Karpas-422 (cell line): ENCODE data around the gene RSPH3. TPM values are rescaled to one million over a fixed set of nuclear protein-coding genes. Genes with fewer than 3 reads are reported as not detected.
A peak's percentile ranks its signal among the peaks of the same experiment; 100 is the strongest.

Experiments
- DNase-seq: peaks from one replicate; pipeline ENCODE4 v3.0.0-alpha.2; 2015
- H2AFZ ChIP-seq: fragments of 200-600 bp; sonication (generic); 2 replicates; pipeline ENCODE4 v1.6.1; 2014; ENCODE audit warnings: antibody characterized with exemption, low read length, mixed read lengths
- H3K27ac ChIP-seq: fragments of 200-600 bp; sonication (generic); 2 replicates; pipeline ENCODE4 v1.5.1; 2014; ENCODE audit warnings: mild to moderate bottlenecking, low read length, moderate library complexity
- H3K27me3 ChIP-seq: fragments of 200-600 bp; sonication (generic); 2 replicates; pipeline ENCODE4 v1.6.1; 2014; ENCODE audit warnings: low read length, mixed read lengths
- H3K36me3 ChIP-seq: fragments of 200-600 bp; sonication (generic); 2 replicates; pipeline ENCODE4 v1.6.1; 2014; ENCODE audit warnings: low read length, mixed read lengths; ENCODE audit not compliant: insufficient read depth
- H3K4me1 ChIP-seq: fragments of 200-600 bp; sonication (generic); 2 replicates; pipeline ENCODE4 v1.6.1; 2014; ENCODE audit warnings: mild to moderate bottlenecking, low read length, mixed read lengths
- H3K4me2 ChIP-seq: fragments of 200-600 bp; sonication (generic); 2 replicates; pipeline ENCODE4 v1.6.1; 2014; ENCODE audit warnings: low read length, low read depth, mild to moderate bottlenecking; ENCODE audit not compliant: poor library complexity, severe bottlenecking
- H3K4me3 ChIP-seq: fragments of 200-600 bp; sonication (generic); 2 replicates; pipeline ENCODE4 v1.5.1; 2014; ENCODE audit warnings: mild to moderate bottlenecking, antibody characterized with exemption, low read length, mixed read lengths
- H3K79me2 ChIP-seq: fragments of 200-600 bp; sonication (generic); 2 replicates; pipeline ENCODE4 v1.6.1; 2014; ENCODE audit warnings: mild to moderate bottlenecking, low read length, mixed read lengths
- H3K9ac ChIP-seq: fragments of 200-600 bp; sonication (generic); 2 replicates; pipeline ENCODE4 v1.6.0; 2014; ENCODE audit warnings: low read length
- H3K9me2 ChIP-seq: fragments of 200-600 bp; sonication (generic), shearing (Covaris generic); replicated peaks from 2 replicates; pipeline ENCODE4 v1.6.0; 2014; ENCODE audit warnings: mild to moderate bottlenecking, low read length, moderate library complexity; ENCODE audit not compliant: insufficient read depth
- H3K9me3 ChIP-seq: fragments of 300-700, 200-600 bp; sonication (generic); 2 replicates; pipeline ENCODE4 v1.6.1; 2014; ENCODE audit warnings: low read length, mixed read lengths
- H4K20me1 ChIP-seq: fragments of 200-600 bp; sonication (generic); 2 replicates; pipeline ENCODE4 v1.6.1; 2014; ENCODE audit warnings: mild to moderate bottlenecking, antibody characterized with exemption, low read length, low read depth; ENCODE audit not compliant: insufficient read depth
- total RNA-seq: library from RNA; depleted of rRNA; stranded (reverse); fragments of >200 nt; shearing (Covaris generic); gene quantifications from 2 replicates; pipeline ENCODE4 v1.2.3, GENCODE V29; 2014; ENCODE audit warnings: low replicate concordance; rRNA removed

The RSPH3 gene, protein sequence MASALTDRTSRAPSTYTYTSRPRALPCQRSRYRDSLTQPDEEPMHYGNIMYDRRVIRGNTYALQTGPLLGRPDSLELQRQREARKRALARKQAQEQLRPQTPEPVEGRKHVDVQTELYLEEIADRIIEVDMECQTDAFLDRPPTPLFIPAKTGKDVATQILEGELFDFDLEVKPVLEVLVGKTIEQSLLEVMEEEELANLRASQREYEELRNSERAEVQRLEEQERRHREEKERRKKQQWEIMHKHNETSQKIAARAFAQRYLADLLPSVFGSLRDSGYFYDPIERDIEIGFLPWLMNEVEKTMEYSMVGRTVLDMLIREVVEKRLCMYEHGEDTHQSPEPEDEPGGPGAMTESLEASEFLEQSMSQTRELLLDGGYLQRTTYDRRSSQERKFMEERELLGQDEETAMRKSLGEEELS
- total RNA-seq: 2.1 and 3.3 TPM in 2 replicates

DNA sequence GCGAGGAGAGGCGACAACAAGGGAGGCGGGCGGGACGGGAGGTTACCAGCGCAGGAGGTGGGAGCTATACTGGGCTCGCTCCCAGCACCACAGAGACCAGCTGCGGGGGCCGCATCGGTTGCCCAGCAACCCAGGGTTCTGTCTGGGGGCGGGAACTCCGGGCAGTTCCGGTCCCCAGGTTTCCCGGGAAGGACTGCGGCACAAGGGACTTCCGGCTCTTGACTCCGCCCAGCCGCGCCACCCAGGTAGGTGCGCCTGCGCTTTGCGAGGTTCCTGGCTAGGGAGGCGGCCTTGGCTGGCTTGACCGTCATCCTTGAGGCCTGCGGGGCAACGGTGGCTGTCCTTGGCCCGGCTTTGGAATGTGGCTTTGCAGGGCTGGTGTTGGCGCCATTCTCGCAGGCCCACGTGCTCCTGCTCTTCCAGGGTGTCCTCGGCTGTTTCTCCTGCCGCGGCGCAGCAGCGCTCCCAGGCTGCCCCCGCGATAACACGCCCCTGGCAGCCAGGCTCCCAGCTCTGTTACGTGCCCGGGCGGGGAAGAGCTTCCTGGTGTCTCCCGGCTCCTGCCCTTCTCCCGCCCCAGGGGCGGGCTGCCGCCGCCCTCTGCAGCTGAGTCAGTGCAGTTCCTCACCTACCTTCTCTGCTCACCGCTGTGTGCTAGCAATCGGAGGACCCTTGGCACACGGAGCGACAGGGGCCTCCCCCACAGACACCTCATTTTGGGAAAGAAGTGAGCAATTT is at the start of gene RSPH3:
TSS of gene RSPH3 (minus strand) at position 537 of the 738 bp plus-strand sequence. CDS start 652 bp downstream, outside the sequence.
- Histone ChIP-seq H3K9me3 (no peaks in the 10 kb centered on the region), H2AFZ (peak within 1 kb of the TSS; percentile 89), H3K4me1 (peaks cover 17% of the 10 kb centered on the region), H3K4me3 (peak within 1 kb of the TSS; percentile 82), H4K20me1 (no peaks in the 10 kb centered on the region), H3K27ac (peak within 1 kb of the TSS; percentile 70), H3K27me3 (no peaks in the 10 kb centered on the region), H3K4me2 (peak within 1 kb of the TSS; percentile 84), H3K9ac (peak within 1 kb of the TSS; percentile 90), H3K79me2 (no peaks in the 10 kb centered on the region), H3K36me3 (no peaks in the 10 kb centered on the region), H3K9me2 (no peaks in the 10 kb centered on the region)
- DNase-seq: peak; percentile 98

DNA sequence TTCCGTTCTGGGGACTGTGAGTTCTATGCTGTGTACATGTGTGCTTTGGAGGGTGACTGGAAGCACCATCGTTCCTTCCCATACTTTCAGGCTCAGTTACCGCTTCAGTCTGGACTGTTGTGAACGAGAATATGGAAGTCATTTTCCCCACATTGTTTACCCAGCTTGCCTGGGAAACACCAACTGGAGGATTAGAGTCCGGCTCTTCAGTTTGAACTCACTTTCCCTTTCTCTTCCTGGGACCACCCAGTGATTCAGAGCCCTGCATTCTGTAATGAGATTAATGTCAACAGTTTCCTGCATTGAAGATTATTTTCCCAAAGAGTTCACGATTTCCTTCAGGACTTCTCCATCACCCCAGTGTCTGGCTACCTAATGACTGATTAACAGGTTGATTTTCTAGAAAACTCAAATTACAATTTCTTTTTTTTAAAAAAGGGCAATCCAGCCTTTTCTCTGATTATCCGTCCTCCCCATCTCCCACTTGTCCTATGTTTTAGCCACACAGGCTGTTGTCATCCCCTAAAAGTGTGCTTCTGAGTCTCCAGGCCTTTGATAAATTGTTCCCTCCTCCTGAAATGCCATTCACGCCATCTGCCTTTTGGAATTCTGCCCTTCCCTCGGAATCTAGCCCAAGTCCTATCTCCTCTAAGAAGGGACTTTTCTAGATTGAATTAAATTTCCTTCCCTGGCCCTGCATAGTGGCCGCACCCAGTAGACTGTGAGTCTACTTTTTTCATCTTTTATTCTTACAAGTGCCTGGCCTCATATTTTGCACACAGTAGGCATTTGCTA is 48.1 kb upstream of the RSPH3 start:
- Histone ChIP-seq H3K4me3 (no peak overlapping the region), H3K9ac (no peak overlapping the region), H3K9me2 (no peaks in the 10 kb centered on the region), H3K4me1 (peaks cover 35% of the 10 kb centered on the region), H3K9me3 (no peaks in the 10 kb centered on the region), H3K27me3 (no peaks in the 10 kb centered on the region), H3K27ac (no peak overlapping the region), H4K20me1 (no peaks in the 10 kb centered on the region), H2AFZ (no peak overlapping the region), H3K36me3 (no peaks in the 10 kb centered on the region; the same call in 1 of the 2 replicates), H3K79me2 (no peaks in the 10 kb centered on the region), H3K4me2 (no peak overlapping the region)
- DNase-seq: no peak

DNA sequence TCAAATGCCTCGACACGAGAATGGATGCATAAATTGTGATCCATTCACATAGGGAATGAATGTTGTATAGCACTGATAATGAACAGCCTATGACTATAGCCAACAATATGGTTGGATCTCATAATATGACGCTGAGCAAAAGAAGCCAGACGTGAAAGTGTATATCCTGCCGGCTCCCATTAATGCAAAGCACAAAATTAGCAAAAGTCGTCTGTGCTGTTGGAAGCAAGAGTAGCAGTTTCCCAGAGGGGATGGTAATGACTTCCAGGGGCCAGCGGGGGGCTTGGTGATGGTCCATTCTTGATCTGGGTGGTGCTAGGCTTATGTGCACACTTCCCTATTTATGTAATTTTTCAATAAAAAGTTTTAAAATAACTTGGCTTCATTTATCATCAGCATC is 45.8 kb upstream of the RSPH3 start:
- Histone ChIP-seq H3K4me1 (peaks cover 45% of the 10 kb centered on the region), H4K20me1 (no peaks in the 10 kb centered on the region), H3K9me3 (no peaks in the 10 kb centered on the region), H2AFZ (no peak overlapping the region), H3K27me3 (no peaks in the 10 kb centered on the region), H3K9ac (no peak overlapping the region), H3K36me3 (peaks cover 11% of the 10 kb centered on the region), H3K9me2 (no peaks in the 10 kb centered on the region), H3K27ac (no peak overlapping the region), H3K4me3 (no peak overlapping the region), H3K79me2 (no peaks in the 10 kb centered on the region), H3K4me2 (peak overlapping the region; percentile 91)
- no peak for DNase-seq

DNA sequence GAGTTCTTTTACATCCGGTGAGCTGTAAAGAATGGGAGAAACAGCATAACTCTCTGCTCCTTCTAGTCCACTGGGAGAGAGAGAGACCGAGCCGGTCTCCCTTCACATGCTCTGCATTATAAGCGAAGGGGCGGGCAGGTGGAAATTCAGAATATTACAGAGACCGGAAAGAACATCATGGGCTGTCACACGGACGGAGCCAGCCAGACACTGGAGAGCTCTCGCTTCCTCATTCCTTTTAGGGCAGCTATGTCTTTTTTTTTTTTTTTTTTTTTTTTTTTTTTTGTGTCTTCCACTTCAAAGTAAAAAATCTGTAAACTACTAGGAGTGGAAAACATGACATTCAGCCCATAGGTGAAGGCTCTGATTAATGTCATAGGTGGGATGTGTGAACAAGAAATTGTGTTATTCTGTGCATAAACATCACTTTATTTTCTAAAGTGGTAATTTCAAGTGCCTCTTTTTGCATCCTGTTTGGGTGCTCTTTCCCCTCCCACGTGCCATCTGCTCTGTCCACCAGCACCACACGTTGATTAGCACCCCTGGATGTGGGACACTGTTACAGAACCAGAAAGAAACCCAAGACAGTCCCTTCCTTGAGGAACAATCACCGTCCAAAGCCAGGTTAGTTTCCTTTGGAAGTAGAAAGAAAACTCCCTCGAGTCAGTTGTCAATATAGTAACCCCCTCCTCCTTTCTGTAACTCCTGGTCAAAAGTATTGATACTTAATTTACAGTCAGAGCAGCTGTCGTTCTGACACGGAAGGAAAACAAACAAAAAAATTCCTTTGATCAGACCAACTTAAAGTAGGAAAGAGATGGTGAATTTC is 45.1 kb upstream of the RSPH3 start, which contains the start of gene TAGAP:
TSS of gene TAGAP (minus strand) at position 93 of the 829 bp plus-strand sequence. CDS start 845 bp downstream, outside the sequence.
- Histone ChIP-seq H3K4me1 (peaks cover 52% of the 10 kb centered on the region), H3K4me3 (peak within 1 kb of the TSS; percentile 76), H3K9me2 (no peaks in the 10 kb centered on the region), H4K20me1 (no peaks in the 10 kb centered on the region), H2AFZ (peak within 1 kb of the TSS; percentile 76), H3K4me2 (peak within 1 kb of the TSS; percentile 91), H3K36me3 (peaks cover 18% of the 10 kb centered on the region), H3K27ac (peak within 1 kb of the TSS; percentile 54), H3K9ac (peak within 1 kb of the TSS; percentile 71), H3K79me2 (no peaks in the 10 kb centered on the region), H3K27me3 (no peaks in the 10 kb centered on the region), H3K9me3 (no peaks in the 10 kb centered on the region)
- peak; percentile 95 for DNase-seq

DNA sequence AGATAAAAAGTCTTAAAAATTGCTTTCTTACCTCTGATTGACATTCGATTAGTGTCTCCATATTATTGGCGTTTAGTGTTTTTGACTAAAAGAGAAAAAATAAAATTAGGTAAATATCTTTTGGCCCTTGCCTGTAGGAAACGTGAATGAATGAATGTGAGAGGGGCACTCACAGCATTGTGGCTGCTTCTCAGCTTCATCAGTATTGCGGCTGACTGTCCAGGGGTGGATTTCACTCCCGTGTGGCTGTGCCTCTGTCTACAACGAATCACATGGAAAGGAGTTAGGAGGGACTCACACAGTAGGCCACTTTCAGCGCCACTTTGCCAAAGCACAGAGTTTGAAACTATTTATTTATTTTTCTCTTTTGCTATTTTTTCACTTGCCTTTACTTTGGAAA is 43.9 kb upstream of the RSPH3 start:
- Histone ChIP-seq H3K36me3 (peaks cover 25% of the 10 kb centered on the region), H3K27ac (peak overlapping the region; percentile 40), H3K27me3 (no peaks in the 10 kb centered on the region), H4K20me1 (no peaks in the 10 kb centered on the region), H3K9ac (peak overlapping the region; percentile 71), H3K9me3 (no peaks in the 10 kb centered on the region), H3K4me1 (peaks cover 64% of the 10 kb centered on the region), H3K9me2 (no peaks in the 10 kb centered on the region), H3K79me2 (no peaks in the 10 kb centered on the region), H2AFZ (no peak overlapping the region), H3K4me2 (peak overlapping the region; percentile 91), H3K4me3 (peak overlapping the region; percentile 76)
- peak; percentile 47 for DNase-seq

DNA sequence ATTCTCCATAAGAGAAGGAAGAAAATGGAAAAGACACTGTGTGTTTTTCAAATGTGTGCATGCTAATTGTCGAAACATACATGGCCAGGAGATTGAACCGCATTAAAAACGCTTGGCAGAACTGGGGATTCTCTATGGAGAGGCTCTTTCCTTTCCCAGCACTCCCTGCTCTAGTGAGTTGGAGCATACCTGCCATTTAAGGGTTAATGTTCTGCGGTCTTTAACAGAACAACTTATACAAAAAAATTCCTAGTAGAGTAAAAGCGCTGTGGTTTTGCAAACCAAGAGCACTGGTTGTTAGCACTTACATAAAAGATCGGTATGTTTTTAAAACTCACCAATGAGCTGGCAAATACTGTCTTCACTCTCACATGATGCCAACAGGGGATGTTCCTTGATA is 43.2 kb upstream of the RSPH3 start:
- Histone ChIP-seq H3K9me2 (no peaks in the 10 kb centered on the region), H3K4me3 (peak overlapping the region; percentile 76), H3K27ac (peak overlapping the region; percentile 40), H4K20me1 (no peaks in the 10 kb centered on the region), H3K4me1 (peaks cover 71% of the 10 kb centered on the region), H3K27me3 (no peaks in the 10 kb centered on the region), H3K9me3 (no peaks in the 10 kb centered on the region), H2AFZ (no peak overlapping the region), H3K36me3 (peaks cover 28% of the 10 kb centered on the region), H3K79me2 (no peaks in the 10 kb centered on the region), H3K9ac (peak overlapping the region; percentile 71), H3K4me2 (peak overlapping the region; percentile 91)
- DNase-seq: no peak

DNA sequence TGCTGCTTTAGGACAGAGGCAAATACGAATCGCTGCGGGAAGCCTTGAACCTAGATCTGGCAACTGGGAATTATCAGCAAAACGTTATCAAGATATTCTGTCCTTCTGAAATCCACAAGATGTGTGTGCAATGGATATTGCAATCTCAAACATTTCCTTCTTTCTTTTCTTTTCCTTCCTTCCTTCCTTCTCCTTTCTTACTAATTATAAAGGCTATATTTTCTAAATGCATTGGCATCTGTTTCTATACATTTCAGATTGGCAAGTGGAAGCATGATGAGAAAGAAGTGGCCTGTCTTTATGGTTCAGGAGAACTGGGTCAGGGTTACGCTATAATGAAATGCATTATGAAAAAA is 42.8 kb upstream of the RSPH3 start:
- peak overlapping the region; percentile 71 for H3K9ac ChIP-seq
- H2AFZ ChIP-seq: no peak overlapping the region
- no peaks in the 10 kb centered on the region for H3K79me2 ChIP-seq

More for the DNA sequence above, 42.8 kb upstream of the RSPH3 start:
- no peak for DNase-seq
- no peaks in the 10 kb centered on the region for H4K20me1 ChIP-seq
- no peaks in the 10 kb centered on the region for H3K9me2 ChIP-seq
- H3K4me2 ChIP-seq: peak overlapping the region; percentile 91
- peak overlapping the region; percentile 40; the same call in 1 of the 2 replicates for H3K27ac ChIP-seq
- H3K27me3 ChIP-seq: no peaks in the 10 kb centered on the region
- peak overlapping the region; percentile 76; the same call in 1 of the 2 replicates for H3K4me3 ChIP-seq
- H3K36me3 ChIP-seq: peaks cover 32% of the 10 kb centered on the region
- peaks cover 73% of the 10 kb centered on the region for H3K4me1 ChIP-seq
- H3K9me3 ChIP-seq: no peaks in the 10 kb centered on the region
